H1 (cell line): ENCODE results near the gene DMXL2. TPM values are rescaled to one million over a fixed set of nuclear protein-coding genes. Genes with fewer than 3 reads are reported as not detected.

ENCODE experiments used
- CTCF ChIA-PET: fragments of 300-600 bp; sonication (Branson Sonifier 250); formaldehyde crosslinking; loops from one replicate; lab custom pipeline; 2021; ENCODE audit not compliant: partially characterized antibody; lab: Charles Lee
- POLR2A ChIA-PET: fragments of 300-600 bp; sonication (Branson Sonifier 250); formaldehyde crosslinking; loops from one replicate; lab custom pipeline; 2021; ENCODE audit warnings: inconsistent platforms; ENCODE audit not compliant: partially characterized antibody; lab: Charles Lee
- DNase-seq, 2 experiments: peaks; one replicate each; pipeline versions ENCODE4 v3.0.0 to v3.0.0-alpha.2; 2010 to 2022; ENCODE audit warnings: low spot score in 2 of 2, low read depth in 1 of 2, mixed read lengths in 1 of 2
- FAIRE-seq: peaks from 2 replicates; lab custom pipeline; 2011; peaks lifted over from hg19 to GRCh38; lab: Jason Lieb, UNC
- H2AFZ ChIP-seq: 2 replicates; pipeline ENCODE4 v1.8.1; 2012; ENCODE audit warnings: low read length, inconsistent platforms
- H2AK5ac ChIP-seq: 2 replicates; pipeline ENCODE4 v1.6.1; 2013; ENCODE audit warnings: low read depth, low read length
- H2BK120ac ChIP-seq: replicated peaks from 2 replicates; pipeline ENCODE3; 2013; ENCODE audit warnings: low read depth, low read length, inconsistent platforms
- H2BK12ac ChIP-seq: 2 replicates; pipeline ENCODE4 v1.6.1; 2013; ENCODE audit warnings: low read depth, low read length
- H2BK15ac ChIP-seq: 2 replicates; pipeline ENCODE4 v1.6.1; 2013; ENCODE audit warnings: low read length
- H2BK20ac ChIP-seq: 2 replicates; pipeline ENCODE4 v1.6.1; 2013; ENCODE audit warnings: low read length
- H2BK5ac ChIP-seq: 2 replicates; pipeline ENCODE4 v1.6.1; 2013; ENCODE audit warnings: low read depth, low read length
- H3K14ac ChIP-seq: 2 replicates; pipeline ENCODE4 v1.6.1; 2013; ENCODE audit warnings: inconsistent platforms; ENCODE audit not compliant: insufficient read length
- H3K18ac ChIP-seq: 2 replicates; pipeline ENCODE4 v1.6.1; 2013; ENCODE audit warnings: low read length; ENCODE audit errors: extremely low read depth
- H3K23ac ChIP-seq: 2 replicates; pipeline ENCODE4 v1.6.1; 2013; ENCODE audit warnings: inconsistent platforms; ENCODE audit not compliant: insufficient read length
- H3K23me2 ChIP-seq: 2 replicates; pipeline ENCODE4 v1.6.1; 2013; ENCODE audit warnings: low read depth, low read length
- H3K27ac ChIP-seq: 2 replicates; pipeline ENCODE4 v1.6.1; 2011; ENCODE audit warnings: low read depth, low read length, inconsistent platforms
- H3K27me3 ChIP-seq, 4 experiments: replicated peaks in 1 of 4; 1 replicate in 1 of 4; 2 replicates in 3 of 4; pipeline versions ENCODE4 v1.6.1 to v1.8.1; 2011 to 2013; ENCODE audit warnings: low read length in 3 of 4, mild to moderate bottlenecking in 3 of 4, inconsistent platforms in 2 of 4, mixed read lengths in 2 of 4, moderate library complexity in 1 of 4; ENCODE audit not compliant: control insufficient read depth in 3 of 4, insufficient read depth in 3 of 4; ENCODE audit errors: extremely low read depth in 1 of 4
- H3K36me3 ChIP-seq, 4 experiments: 2 replicates each; pipeline versions ENCODE4 v1.6.1 to v1.8.1; 2011 to 2013; ENCODE audit warnings: mild to moderate bottlenecking in 4 of 4, low read length in 3 of 4, moderate library complexity in 2 of 4, control low read depth in 1 of 4, inconsistent platforms in 1 of 4; ENCODE audit not compliant: insufficient read depth in 4 of 4, control insufficient read depth in 2 of 4
- H3K4ac ChIP-seq: replicated peaks from 2 replicates; pipeline ENCODE3; 2013; ENCODE audit warnings: low read length, low read depth, mixed read lengths, inconsistent platforms; ENCODE audit not compliant: insufficient read length
- H3K4me1 ChIP-seq, 4 experiments: replicated peaks in 1 of 4; 1 replicate in 1 of 4; 2 replicates in 3 of 4; pipeline versions ENCODE4 v1.6.1 to v1.8.1; 2011 to 2013; ENCODE audit warnings: low read length in 3 of 4, inconsistent platforms in 2 of 4, mixed read lengths in 1 of 4; ENCODE audit not compliant: insufficient read depth in 4 of 4, control insufficient read depth in 3 of 4
- H3K4me2 ChIP-seq, 2 experiments: 2 replicates each; pipeline versions ENCODE4 v1.6.1 to v1.8.1; 2011 to 2013; ENCODE audit warnings: low read depth in 2 of 2, low read length in 2 of 2, control low read depth in 1 of 2, inconsistent platforms in 1 of 2, mild to moderate bottlenecking in 1 of 2; ENCODE audit not compliant: insufficient read depth in 1 of 2
- H3K4me3 ChIP-seq, 4 experiments: fragments of 200-600, 300-600 bp in 1 of 4; sonication (generic), shearing (Covaris generic), sonication (Bioruptor Twin) in 1 of 4; 2 replicates each; pipeline versions ENCODE4 v1.5.1 to v1.8.1; 2011 to 2016; ENCODE audit warnings: low read length in 4 of 4, low read depth in 3 of 4, control low read depth in 2 of 4, inconsistent platforms in 2 of 4, mild to moderate bottlenecking in 2 of 4, mixed read lengths in 1 of 4, moderate library complexity in 1 of 4; ENCODE audit not compliant: insufficient read depth in 2 of 4; ENCODE audit errors: extremely low read depth in 1 of 4
- H3K56ac ChIP-seq: replicated peaks from 2 replicates; pipeline ENCODE3; 2013; ENCODE audit warnings: low read depth, mild to moderate bottlenecking, mixed read lengths, low read length, inconsistent platforms; ENCODE audit not compliant: insufficient read length
- H3K79me1 ChIP-seq: 2 replicates; pipeline ENCODE4 v1.6.1; 2013; ENCODE audit warnings: low read depth, low read length, control low read depth
- H3K79me2 ChIP-seq, 2 experiments: 2 replicates each; pipeline versions ENCODE4 v1.6.1 to v1.8.1; 2012 to 2013; ENCODE audit warnings: low read length in 2 of 2, mild to moderate bottlenecking in 2 of 2, inconsistent platforms in 1 of 2; ENCODE audit not compliant: insufficient read depth in 2 of 2, control insufficient read depth in 1 of 2
- H3K9ac ChIP-seq, 4 experiments: replicated peaks in 1 of 4; 1 replicate in 1 of 4; 2 replicates in 3 of 4; pipeline versions ENCODE4 v1.6.1 to v1.8.1; 2011 to 2013; ENCODE audit warnings: low read depth in 3 of 4, low read length in 3 of 4, control low read depth in 2 of 4, mild to moderate bottlenecking in 2 of 4, moderate library complexity in 2 of 4, inconsistent platforms in 1 of 4; ENCODE audit errors: extremely low read depth in 1 of 4
- H3K9me3 ChIP-seq, 2 experiments: 2 replicates each; pipeline versions ENCODE4 v1.6.1 to v1.8.1; 2012 to 2013; ENCODE audit warnings: mild to moderate bottlenecking in 2 of 2, moderate library complexity in 2 of 2, control low read depth in 1 of 2, inconsistent platforms in 1 of 2, low read depth in 1 of 2, low read length in 1 of 2, mixed read lengths in 1 of 2; ENCODE audit not compliant: insufficient read depth in 2 of 2
- H4K20me1 ChIP-seq, 2 experiments: replicated peaks in 1 of 2; 2 replicates each; pipeline versions ENCODE3 to v1.8.1; 2011 to 2013; ENCODE audit warnings: inconsistent platforms in 2 of 2, low read length in 2 of 2, mild to moderate bottlenecking in 1 of 2; ENCODE audit not compliant: insufficient read depth in 2 of 2, control insufficient read depth in 1 of 2
- H4K5ac ChIP-seq: 2 replicates; pipeline ENCODE4 v1.6.1; 2013; ENCODE audit warnings: low read length, low read depth, mixed read lengths, inconsistent platforms; ENCODE audit not compliant: insufficient read length
- H4K8ac ChIP-seq: 2 replicates; pipeline ENCODE4 v1.8.0; 2013; ENCODE audit warnings: mild to moderate bottlenecking, moderate library complexity, low read length, inconsistent platforms; ENCODE audit not compliant: insufficient read depth; ENCODE audit errors: extremely low read depth
- H4K91ac ChIP-seq: replicated peaks from 2 replicates; pipeline ENCODE3; 2013; ENCODE audit warnings: low read length, mixed read lengths, inconsistent platforms; ENCODE audit not compliant: insufficient read length
- CEBPB ChIP-seq: IDR thresholded peaks from 2 replicates; pipeline ENCODE4 v1.6.1; 2012; ENCODE audit warnings: low read depth, low read length
- CTCF ChIP-seq, 3 experiments: IDR thresholded peaks; 1 replicate in 2 of 3; 2 replicates in 1 of 3; pipeline versions ENCODE4 v1.5.1 to v1.6.1; 2011; ENCODE audit warnings: low read length in 3 of 3, mild to moderate bottlenecking in 3 of 3, inconsistent platforms in 2 of 3, low read depth in 1 of 3, moderate library complexity in 1 of 3; ENCODE audit not compliant: insufficient read depth in 1 of 3; ENCODE audit errors: control extremely low read depth in 1 of 3
- E2F6 ChIP-seq: IDR thresholded peaks from 2 replicates; pipeline ENCODE4 v1.6.1; 2012; ENCODE audit warnings: inconsistent platforms
- PHF8 ChIP-seq: fragments of 200-600 bp; sonication (generic); conservative IDR thresholded peaks from 2 replicates; pipeline ENCODE4 v1.7.1; 2012; ENCODE audit warnings: low read depth, mild to moderate bottlenecking, inconsistent platforms, low read length, moderate library complexity
- POLR2AphosphoS5 ChIP-seq: IDR thresholded peaks from 2 replicates; pipeline ENCODE4 v1.6.1; 2011; ENCODE audit warnings: low read depth, low read length
- WGBS, 2 experiments: shearing (Covaris generic) in 1 of 2; methylation state at CpG; one replicate each; pipeline versions ENCODE4 v1.1.6 to v1.1.7; 2013 to 2015; ENCODE audit warnings: low lambda C conversion rate in 2 of 2, mixed read lengths in 2 of 2, inconsistent platforms in 1 of 2, low coverage in 1 of 2, missing lambda C conversion rate in 1 of 2; ENCODE audit not compliant: insufficient replicate concordance in 2 of 2, insufficient coverage in 1 of 2, insufficient read length in 1 of 2; ENCODE audit errors: extremely low coverage in 1 of 2, missing lambda C conversion rate in 1 of 2; 5-methylcytosine and 5-hydroxymethylcytosine counted together
- polyA plus RNA-seq, 7 experiments: library from polyadenylated mRNA; depleted of rRNA in 3 of 7; stranded (reverse) in 5 of 7; unstranded in 2 of 7; fragments of >200 nt in 5 of 7; fragments of 200-250 nt in 2 of 7; gene quantifications; 1 replicate in 5 of 7; 2 replicates in 1 of 7; 4 replicates in 1 of 7; pipeline versions ENCODE4 v1.2.1 to v1.2.3, GENCODE V29; 2011 to 2013; ENCODE audit warnings: missing spikeins in 2 of 7, mixed read lengths in 2 of 7
- total RNA-seq: library from RNA; stranded (reverse); fragmentation: NEBNext Ultra II Directional; extraction: Animal tissue kit (Norgen Biotek cat#: 25700); gene quantifications from 2 replicates; pipeline ENCODE4 v1.2.1, GENCODE V29; 2021

DMXL2 gene
- total and polyA plus RNA-seq, 2 of the 8 experiments (the other 6 are each of a cell fraction or from before 2014, with no cell fraction given), result 9.5 to 10.6 TPM

- no peak overlapping the region for H3K4me2 ChIP-seq
- H3K36me3 ChIP-seq, result no peaks in the 10 kb centered on the region
- no peaks in the 10 kb centered on the region for H3K23me2 ChIP-seq
- DNase-seq, result no peak
- no peak overlapping the region for H2BK12ac ChIP-seq
- no peak overlapping the region for H3K4me3 ChIP-seq
- H4K91ac ChIP-seq, result no peak overlapping the region
- H3K56ac ChIP-seq, result no peak overlapping the region
- no peak overlapping the region for H2BK15ac ChIP-seq
- H3K27ac ChIP-seq, result no peak overlapping the region
- no peaks in the 10 kb centered on the region for H3K4me1 ChIP-seq
- no peak for TF ChIP-seq CEBPB
- no peak for TF ChIP-seq CTCF (IDR thresholded peaks at IDR 0.05; ENCODE audit: control extremely low read depth in 1 of 3, insufficient read depth in 1 of 3, low read depth in 1 of 3, low read length in 3 of 3)
- no peak for TF ChIP-seq PHF8
- no peak for TF ChIP-seq POLR2AphosphoS5
- no peak for TF ChIP-seq E2F6
- no peak overlapping the region for H3K23ac ChIP-seq
- POLR2A ChIA-PET, result no interaction called here
- no peaks in the 10 kb centered on the region for H3K9me3 ChIP-seq
- no peak overlapping the region for H3K18ac ChIP-seq
- no peaks in the 10 kb centered on the region for H4K20me1 ChIP-seq
- no peaks in the 10 kb centered on the region for H3K79me1 ChIP-seq
- no peak for FAIRE-seq
- no peak overlapping the region for H2AK5ac ChIP-seq
- H2BK120ac ChIP-seq, result no peak overlapping the region
- no peaks in the 10 kb centered on the region for H3K27me3 ChIP-seq
- H4K8ac ChIP-seq, result no peak overlapping the region
- no peak overlapping the region for H3K4ac ChIP-seq
- H4K5ac ChIP-seq, result no peak overlapping the region
- CTCF ChIA-PET, result interaction anchor here (1.4 kb wide), 1 partner anchor 22 kb away, joined by 4 read pairs; no protein-coding TSS in a partner anchor
- H3K79me2 ChIP-seq, result no peaks in the 10 kb centered on the region
- no peak overlapping the region for H2BK20ac ChIP-seq
- no peak overlapping the region for H2BK5ac ChIP-seq
- WGBS, 2 experiments, result 80% methylated on average over 3 of the region's 3 CpGs; no CpG with 5 or more reads in 1 of the 2 experiments
- no peak overlapping the region for H2AFZ ChIP-seq
- H3K14ac ChIP-seq, result no peak overlapping the region
- H3K9ac ChIP-seq, result no peak overlapping the region
These were observed 63.7 kb downstream of the DMXL2 start for GRCh38 chr15:51558876-51559275.
